ENCODE data around the gene RBM46.
A peak's percentile ranks its signal among the peaks of the same experiment; 100 is the strongest.

The RBM46 gene

GRCh38 chr4:154781126-154781982 lies at the start of gene RBM46:
Gene RBM46 (plus strand): TSS chr4:154781272. CDS start chr4:154796753, 15,481 bp downstream.
- no peak for DNase-seq

GRCh38 chr4:154731756-154732155 lies 49.3 kb upstream of the RBM46 start:
- DNase-seq = no peak

GRCh38 chr4:154732669-154733068 lies 48.4 kb upstream of the RBM46 start:
- DNase-seq = no peak

- DNase-seq = no peak
These were observed 44.3 kb upstream of the RBM46 start for GRCh38 chr4:154736770-154737169.

- DNase-seq = no peak
These were observed 42.6 kb upstream of the RBM46 start for GRCh38 chr4:154738426-154738825.

GRCh38 chr4:154739111-154739510 lies 42.0 kb upstream of the RBM46 start:
- no peak for DNase-seq

GRCh38 chr4:154740462-154740861 lies 40.6 kb upstream of the RBM46 start:
- DNase-seq = no peak

GRCh38 chr4:154741131-154741665 lies 39.9 kb upstream of the RBM46 start:
- no peak for DNase-seq

GRCh38 chr4:154741922-154742850 lies 38.9 kb upstream of the RBM46 start:
- DNase-seq = peak; percentile 1

- DNase-seq = no peak
These were observed 37.3 kb upstream of the RBM46 start, which contains the start of gene LRAT for GRCh38 chr4:154743683-154744340. Gene LRAT (plus strand): TSS chr4:154744000. CDS start chr4:154744327, 327 bp downstream.

- DNase-seq = no peak
These were observed 36.6 kb upstream of the RBM46 start for GRCh38 chr4:154744341-154744926.

GRCh38 chr4:154757713-154758112 lies 23.4 kb upstream of the RBM46 start:
- DNase-seq = no peak

GRCh38 chr4:154760895-154761294 lies 20.2 kb upstream of the RBM46 start:
- no peak for DNase-seq

GRCh38 chr4:154778264-154778663 lies 2.8 kb upstream of the RBM46 start:
- DNase-seq = no peak

- peak; percentile 7 for DNase-seq
These were observed 1.6 kb upstream of the RBM46 start for GRCh38 chr4:154779362-154779947.

GRCh38 chr4:154781983-154782293 lies 866 bp downstream of the RBM46 start:
- DNase-seq = no peak

- peak; percentile 30 for DNase-seq
These were observed 26.1 kb downstream of the RBM46 start for GRCh38 chr4:154807042-154807630.

- no peak for DNase-seq
These were observed 37.2 kb downstream of the RBM46 start for GRCh38 chr4:154818230-154818629.

- peak; percentile 56 for DNase-seq
These were observed 41.7 kb downstream of the RBM46 start for GRCh38 chr4:154822775-154823174.

GRCh38 chr4:154836030-154836429 lies 55.0 kb downstream of the RBM46 start:
- DNase-seq = no peak

GRCh38 chr4:154836513-154836912 lies 55.4 kb downstream of the RBM46 start:
- DNase-seq = no peak

- no peak for DNase-seq
These were observed 57.1 kb downstream of the RBM46 start for GRCh38 chr4:154838155-154838554.

Data from EL (cell line).